IMR-90 (cell line): ENCODE data around the gene ADGRA1. TPM values are rescaled to one million over a fixed set of nuclear protein-coding genes. Genes with fewer than 3 reads are reported as not detected.

Source experiments
- ATAC-seq: fragments of 200-7000 bp; cut with Tn5 transposase; 2 replicates; pipeline ENCODE4 v1.9.1; 2020; ENCODE audit warnings: low read depth, mild to moderate bottlenecking, moderate library complexity
- BruUV-seq: library from RNA; stranded (reverse); fragments of 400-500 nt; replicated peaks from 2 replicates; lab custom pipeline; 2021; lab: Mats Ljungman, UMichigan
- CTCF ChIA-PET: fragments of 300-600 bp; formaldehyde crosslinking; extraction: SDS; loops from one replicate; lab custom pipeline; 2021; ENCODE audit warnings: antibody characterized with exemption; lab: Yijun Ruan, JAX
- POLR2A ChIA-PET: fragments of 300-600 bp; sonication (Branson Sonifier 250); formaldehyde crosslinking; loops from one replicate; lab custom pipeline; 2022; ENCODE audit warnings: antibody characterized with exemption; ENCODE audit not compliant: unreplicated experiment; lab: Charles Lee
- DNase-seq: peaks from one replicate; pipeline ENCODE4 v3.0.0; 2013
- H2AFZ ChIP-seq: replicated peaks from 2 replicates; pipeline ENCODE3; 2013; ENCODE audit warnings: low read length, mild to moderate bottlenecking; ENCODE audit not compliant: poor library complexity
- H2AK5ac ChIP-seq: 2 replicates; pipeline ENCODE4 v1.6.1; 2013; ENCODE audit warnings: low read depth, low read length, inconsistent platforms
- H2AK9ac ChIP-seq: replicated peaks from 2 replicates; pipeline ENCODE3; 2013; ENCODE audit warnings: mild to moderate bottlenecking, low read depth, low read length, moderate library complexity; ENCODE audit not compliant: poor library complexity
- H2BK120ac ChIP-seq: 2 replicates; pipeline ENCODE4 v1.6.1; 2013; ENCODE audit warnings: low read depth, low read length, inconsistent platforms
- H2BK15ac ChIP-seq: 3 replicates; pipeline ENCODE4 v1.6.1; 2013; ENCODE audit warnings: low read depth, low read length, inconsistent platforms
- H2BK20ac ChIP-seq: 2 replicates; pipeline ENCODE4 v1.6.1; 2013; ENCODE audit warnings: low read depth, mild to moderate bottlenecking, inconsistent platforms, low read length, moderate library complexity
- H2BK5ac ChIP-seq: 2 replicates; pipeline ENCODE4 v1.6.1; 2013; ENCODE audit warnings: mild to moderate bottlenecking, low read depth, low read length, inconsistent platforms; ENCODE audit not compliant: poor library complexity, severe bottlenecking
- H3K14ac ChIP-seq: replicated peaks from 2 replicates; pipeline ENCODE4 v1.6.1; 2013; ENCODE audit warnings: low read depth, low read length, inconsistent platforms
- H3K18ac ChIP-seq: 2 replicates; pipeline ENCODE4 v1.6.1; 2013; ENCODE audit warnings: low read depth, low read length, control low read depth
- H3K23ac ChIP-seq: 2 replicates; pipeline ENCODE4 v1.6.1; 2013; ENCODE audit warnings: low read depth, low read length, inconsistent platforms
- H3K27ac ChIP-seq: 2 replicates; pipeline ENCODE4 v1.5.1; 2013; ENCODE audit warnings: mild to moderate bottlenecking, control low read depth, low read length; ENCODE audit not compliant: insufficient read depth
- H3K27me3 ChIP-seq: 2 replicates; pipeline ENCODE4 v1.6.1; 2013; ENCODE audit warnings: low read length; ENCODE audit not compliant: control insufficient read depth, insufficient read depth
- H3K36me3 ChIP-seq: 2 replicates; pipeline ENCODE4 v1.6.1; 2013; ENCODE audit warnings: low read length, mixed read lengths; ENCODE audit not compliant: control insufficient read depth, insufficient read depth
- H3K4ac ChIP-seq: 2 replicates; pipeline ENCODE4 v1.6.1; 2013; ENCODE audit warnings: low read depth, low read length, inconsistent platforms
- H3K4me1 ChIP-seq: 2 replicates; pipeline ENCODE4 v1.6.1; 2013; ENCODE audit warnings: low read length, mixed read lengths; ENCODE audit not compliant: control insufficient read depth, insufficient read depth
- H3K4me2 ChIP-seq: 2 replicates; pipeline ENCODE4 v1.6.1; 2013; ENCODE audit warnings: low read depth, mild to moderate bottlenecking, control low read depth, low read length, moderate library complexity
- H3K4me3 ChIP-seq: 2 replicates; pipeline ENCODE4 v1.5.1; 2013; ENCODE audit warnings: low read depth, mild to moderate bottlenecking, control low read depth, low read length, moderate library complexity; ENCODE audit not compliant: insufficient read depth
- H3K56ac ChIP-seq: 2 replicates; pipeline ENCODE4 v1.6.1; 2013; ENCODE audit warnings: low read length, inconsistent platforms; ENCODE audit not compliant: insufficient read depth; ENCODE audit errors: extremely low read depth
- H3K79me1 ChIP-seq, 2 experiments: 2 replicates each; pipeline ENCODE4 v1.6.1; 2013; ENCODE audit warnings: low read length in 2 of 2, inconsistent platforms in 1 of 2, low read depth in 1 of 2
- H3K9ac ChIP-seq: 2 replicates; pipeline ENCODE4 v1.6.1; 2013; ENCODE audit warnings: low read depth, low read length, control low read depth
- H3K9me1 ChIP-seq: 2 replicates; pipeline ENCODE4 v1.6.1; 2013; ENCODE audit warnings: low read length, inconsistent platforms; ENCODE audit not compliant: insufficient read depth
- H3K9me3 ChIP-seq: 2 replicates; pipeline ENCODE4 v1.6.1; 2013; ENCODE audit warnings: low read length; ENCODE audit not compliant: control insufficient read depth, insufficient read depth
- H4K20me1 ChIP-seq: 2 replicates; pipeline ENCODE4 v1.6.1; 2013; ENCODE audit warnings: low read length, inconsistent platforms; ENCODE audit not compliant: insufficient read depth
- H4K5ac ChIP-seq: 2 replicates; pipeline ENCODE4 v1.6.1; 2013; ENCODE audit warnings: mild to moderate bottlenecking, low read depth, low read length, control low read depth
- H4K8ac ChIP-seq, 2 experiments: 2 replicates each; pipeline ENCODE4 v1.6.1; 2013; ENCODE audit warnings: low read depth in 2 of 2, low read length in 2 of 2, control low read depth in 1 of 2, inconsistent platforms in 1 of 2
- H4K91ac ChIP-seq: 2 replicates; pipeline ENCODE4 v1.6.1; 2013; ENCODE audit warnings: low read depth, low read length, inconsistent platforms; ENCODE audit not compliant: insufficient read depth
- BHLHE40 ChIP-seq: fragments of 150-350 bp; IDR thresholded peaks from 2 replicates; pipeline ENCODE4 v1.6.1; 2016; ENCODE audit warnings: mild to moderate bottlenecking, low read depth, low read length
- FOS ChIP-seq: fragments of 150-350 bp; IDR thresholded peaks from 2 replicates; pipeline ENCODE4 v1.6.1; 2016; ENCODE audit warnings: low read depth, low read length
- MXI1 ChIP-seq: IDR thresholded peaks from 2 replicates; pipeline ENCODE4 v1.6.1; 2012; ENCODE audit warnings: low read depth, mild to moderate bottlenecking, low read length, moderate library complexity, borderline replicate concordance
- POLR2A ChIP-seq: IDR thresholded peaks from 2 replicates; pipeline ENCODE4 v1.6.1; 2012; ENCODE audit warnings: mild to moderate bottlenecking, low read depth, low read length
- WGBS, 2 experiments: methylation state at CpG; one replicate each; pipeline versions ENCODE4 v1.1.5 to v1.1.7; 2013; ENCODE audit warnings: missing lambda C conversion rate in 2 of 2; ENCODE audit not compliant: insufficient read length in 1 of 2; ENCODE audit errors: extremely low coverage in 2 of 2; 5-methylcytosine and 5-hydroxymethylcytosine counted together
- dilution Hi-C: fragments of 300-500 bp; cut with HindIII; formaldehyde crosslinking; loops from one replicate; pipeline ENCODE4 v1.14.3; 2018; ENCODE audit warnings: low sequenced_read_pairs; ENCODE audit not compliant: unreplicated experiment
- in situ Hi-C: fragments of 300-500 bp; cut with MboI; formaldehyde crosslinking; loops from 3 replicates; pipeline ENCODE4 v1.14.3; 2019; ENCODE audit warnings: low sequenced_read_pairs, inconsistent platforms, mixed read lengths
- intact Hi-C: fragments of 100-400 bp; cut with micrococcal nuclease; formaldehyde crosslinking; loops from 2 replicates; pipeline ENCODE4 v1.10.0; 2022
- polyA plus RNA-seq, 3 experiments: library from polyadenylated mRNA; depleted of rRNA; stranded (reverse); fragments of >200 nt; gene quantifications; 2 replicates each; pipeline ENCODE4 v1.2.3, GENCODE V29; 2012; ENCODE audit warnings: low replicate concordance in 1 of 3
- total RNA-seq: library from RNA; depleted of rRNA; stranded (reverse); fragments of >200 nt; gene quantifications from 2 replicates; pipeline ENCODE4 v1.2.3, GENCODE V29; 2012

The ADGRA1 gene
- total and polyA plus RNA-seq, 2 of the 4 experiments (the other 2 are of a cell fraction) = not detected

DNA sequence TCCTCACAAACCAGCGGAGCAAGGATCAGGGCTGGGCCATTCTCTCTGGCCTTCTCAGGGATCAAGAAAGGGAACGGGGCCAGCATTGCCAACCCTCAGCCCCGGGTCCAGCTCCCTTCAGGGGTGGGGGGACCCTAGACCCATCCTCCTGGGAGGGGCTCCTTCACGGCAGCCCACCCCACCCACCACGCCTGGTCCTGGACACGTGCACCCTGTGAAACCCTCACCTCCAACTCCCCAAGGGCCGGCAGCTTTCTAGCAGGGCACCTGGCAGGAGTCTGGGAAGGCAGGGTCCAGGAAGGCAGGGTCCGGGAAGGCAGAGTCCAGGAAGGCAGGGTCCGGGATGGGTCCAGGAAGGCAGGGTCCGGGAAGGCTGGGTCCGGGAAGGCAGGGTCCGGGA, 46.6 kb upstream of the ADGRA1 start:
- POLR2A ChIA-PET = no interaction called here
- H3K23ac ChIP-seq = no peak overlapping the region
- no peak overlapping the region for H2AK9ac ChIP-seq
- H2BK20ac ChIP-seq = no peak overlapping the region
- dilution Hi-C loops = no loop called here
- H3K4ac ChIP-seq = no peak overlapping the region
- no TSS peak for BruUV-seq
- ATAC-seq (no peak), DNase-seq (no peak)
- H3K4me2 ChIP-seq = no peak overlapping the region
- H3K14ac ChIP-seq = no peak overlapping the region
- H4K20me1 ChIP-seq = no peaks in the 10 kb centered on the region
- no peak overlapping the region for H4K91ac ChIP-seq
- in situ Hi-C loops = no loop called here
- no peak overlapping the region for H3K56ac ChIP-seq
- H2BK5ac ChIP-seq = no peak overlapping the region
- H3K27me3 ChIP-seq = peaks cover 24% of the 10 kb centered on the region
- no peak overlapping the region for H3K27ac ChIP-seq
- H3K9ac ChIP-seq = no peak overlapping the region
- CTCF ChIA-PET = no interaction called here
- WGBS, 2 experiments = no CpG with 5 or more reads among the region's 12 CpGs
- H3K36me3 ChIP-seq = no peaks in the 10 kb centered on the region
- no peak overlapping the region for H2BK15ac ChIP-seq
- TF ChIP-seq FOS = no peak
- TF ChIP-seq MXI1 = no peak
- TF ChIP-seq BHLHE40 = no peak
- no peak for TF ChIP-seq POLR2A
- H3K4me3 ChIP-seq = no peak overlapping the region
- no peak overlapping the region for H4K5ac ChIP-seq
- H3K9me3 ChIP-seq = no peaks in the 10 kb centered on the region
- intact Hi-C loops = no loop called here
- no peaks in the 10 kb centered on the region for H3K79me1 ChIP-seq
- no peaks in the 10 kb centered on the region for H3K9me1 ChIP-seq
- H2AFZ ChIP-seq = no peak overlapping the region
- H3K4me1 ChIP-seq = no peaks in the 10 kb centered on the region
- no peak overlapping the region for H2AK5ac ChIP-seq
- H3K18ac ChIP-seq = no peak overlapping the region
- H2BK120ac ChIP-seq = no peak overlapping the region
- H4K8ac ChIP-seq = no peak overlapping the region
